Measurements from ENCODE around the gene BRD4.

The BRD4 gene

GRCh38 chr19:15264061-15264932, 68.0 kb downstream of the BRD4 start:
- no peak for FAIRE-seq

GRCh38 chr19:15263361-15263985, 68.9 kb downstream of the BRD4 start:
- no peak for FAIRE-seq

DNA sequence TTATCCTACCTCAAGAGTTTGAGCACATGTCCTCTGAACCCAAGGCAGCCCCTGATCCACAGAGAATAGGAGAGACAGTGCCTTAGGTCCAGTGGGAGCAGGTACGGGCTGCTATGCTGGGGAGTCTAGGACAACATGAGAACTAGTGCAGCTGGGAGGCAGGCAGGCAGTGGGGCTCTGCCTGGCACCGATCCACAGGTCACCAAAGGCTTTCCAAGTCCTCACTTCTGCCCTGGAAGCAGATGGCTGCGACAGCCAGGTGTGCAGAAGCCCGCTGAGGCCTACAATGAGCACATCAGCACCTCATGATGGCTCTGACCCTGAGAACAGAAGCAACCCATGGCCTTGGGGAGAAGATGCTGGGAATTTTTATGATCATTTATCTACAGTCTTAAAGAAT, 70.3 kb downstream of the BRD4 start:
- FAIRE-seq = no peak

DNA sequence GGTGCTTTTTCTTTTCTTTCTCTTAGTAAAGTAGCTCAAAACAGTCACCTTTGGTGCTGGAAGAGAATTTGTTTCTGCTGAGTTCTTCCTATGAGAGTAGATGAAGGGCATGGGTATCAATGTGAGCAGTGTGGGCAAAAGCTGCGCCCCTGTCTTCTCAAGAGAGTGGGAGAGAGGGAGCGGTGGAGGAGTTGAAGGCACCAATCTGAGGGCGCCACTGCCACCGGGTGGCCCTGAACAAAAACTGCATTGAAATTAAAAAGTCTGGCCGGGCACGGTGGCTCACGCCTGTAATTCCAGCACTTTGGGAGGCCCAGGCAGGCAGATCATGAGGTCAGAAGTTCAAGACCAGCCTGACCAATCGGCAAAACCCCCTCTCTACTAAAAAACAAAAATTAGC, 71.4 kb downstream of the BRD4 start:
- no peak for FAIRE-seq

- FAIRE-seq = no peak
These were observed 72.4 kb downstream of the BRD4 start for GRCh38 chr19:15259907-15260306.

DNA sequence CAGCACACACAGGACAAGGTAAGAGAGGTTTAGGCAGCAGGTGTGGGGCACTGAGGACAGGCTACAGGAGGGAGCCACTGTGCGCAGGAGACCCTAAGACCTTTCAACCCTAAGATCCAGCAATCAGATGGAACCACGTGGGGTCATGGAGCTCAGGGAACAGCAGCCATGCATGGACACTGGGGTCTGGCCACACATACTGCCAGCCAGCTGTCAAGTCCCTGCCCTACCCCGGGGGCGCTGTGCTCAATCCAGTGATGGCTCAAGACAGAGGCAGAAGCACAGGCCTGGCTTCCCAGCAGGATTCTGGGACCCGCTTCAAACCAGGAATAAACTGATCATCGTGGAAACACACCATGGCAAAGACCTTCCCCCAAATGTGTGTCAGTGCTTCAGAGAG, 74.6 kb downstream of the BRD4 start:
- no peak for FAIRE-seq

GRCh38 chr19:15256708-15257331, 75.5 kb downstream of the BRD4 start:
- FAIRE-seq = no peak

DNA sequence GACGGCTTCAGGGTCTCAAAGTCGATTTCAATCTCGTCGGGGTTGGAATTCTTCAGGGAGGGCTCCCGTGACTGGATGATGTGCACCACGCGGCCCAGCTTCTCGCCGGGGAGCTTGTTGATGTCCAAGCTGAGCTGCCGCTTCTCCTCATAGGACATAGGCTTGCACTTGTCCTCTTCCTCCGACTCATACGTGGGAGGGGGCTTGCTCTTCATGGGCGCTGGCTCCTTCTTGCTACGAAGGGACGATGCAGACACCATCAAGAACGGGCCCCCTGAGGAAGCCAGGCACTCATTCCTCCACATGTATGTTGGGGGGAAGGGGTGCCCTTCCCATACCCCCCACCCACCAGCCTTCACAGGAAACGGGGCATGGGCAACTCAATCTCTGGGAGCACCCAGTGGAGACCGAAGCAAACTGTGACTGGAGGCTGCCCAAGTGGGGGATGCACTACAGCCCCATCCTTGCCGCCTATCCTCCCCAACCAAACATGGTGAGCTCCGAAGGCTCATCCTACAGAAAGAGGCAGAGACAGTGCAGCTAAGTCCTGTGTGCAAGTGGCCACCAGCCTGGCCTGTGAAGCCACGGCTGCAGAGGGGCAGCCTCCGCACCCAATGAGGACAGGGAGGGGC, 76.9 kb downstream of the BRD4 start:
- FAIRE-seq = no peak

GRCh38 chr19:15254547-15254946, 77.8 kb downstream of the BRD4 start:
- FAIRE-seq = no peak

- no peak for FAIRE-seq
These were observed 78.8 kb downstream of the BRD4 start for GRCh38 chr19:15253513-15253912.

- no peak for FAIRE-seq
These were observed 79.3 kb downstream of the BRD4 start for GRCh38 chr19:15253061-15253460.

- FAIRE-seq = no peak
These were observed 79.8 kb downstream of the BRD4 start for GRCh38 chr19:15252398-15253018.

GRCh38 chr19:15251749-15252397, 80.5 kb downstream of the BRD4 start:
- FAIRE-seq = no peak

- no peak for FAIRE-seq
These were observed 81.2 kb downstream of the BRD4 start for GRCh38 chr19:15251010-15251748.

DNA sequence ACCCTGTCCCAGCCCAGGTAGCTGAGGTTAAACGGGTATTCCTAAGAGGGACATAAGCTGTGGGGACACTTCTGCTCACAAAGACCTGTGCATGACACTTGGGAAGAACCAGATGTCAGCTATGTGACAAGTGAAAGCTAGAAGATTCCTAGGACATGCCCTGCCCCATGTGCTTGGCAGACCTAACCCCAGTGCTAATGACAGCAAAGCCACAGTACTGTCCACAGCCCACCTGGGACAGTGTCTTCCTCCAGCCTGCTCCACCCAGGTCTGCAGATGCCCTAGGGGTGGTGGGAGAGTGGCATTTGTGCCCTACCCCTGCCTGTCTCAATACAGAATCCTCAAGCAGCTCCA, 81.7 kb downstream of the BRD4 start:
- FAIRE-seq = no peak

DNA sequence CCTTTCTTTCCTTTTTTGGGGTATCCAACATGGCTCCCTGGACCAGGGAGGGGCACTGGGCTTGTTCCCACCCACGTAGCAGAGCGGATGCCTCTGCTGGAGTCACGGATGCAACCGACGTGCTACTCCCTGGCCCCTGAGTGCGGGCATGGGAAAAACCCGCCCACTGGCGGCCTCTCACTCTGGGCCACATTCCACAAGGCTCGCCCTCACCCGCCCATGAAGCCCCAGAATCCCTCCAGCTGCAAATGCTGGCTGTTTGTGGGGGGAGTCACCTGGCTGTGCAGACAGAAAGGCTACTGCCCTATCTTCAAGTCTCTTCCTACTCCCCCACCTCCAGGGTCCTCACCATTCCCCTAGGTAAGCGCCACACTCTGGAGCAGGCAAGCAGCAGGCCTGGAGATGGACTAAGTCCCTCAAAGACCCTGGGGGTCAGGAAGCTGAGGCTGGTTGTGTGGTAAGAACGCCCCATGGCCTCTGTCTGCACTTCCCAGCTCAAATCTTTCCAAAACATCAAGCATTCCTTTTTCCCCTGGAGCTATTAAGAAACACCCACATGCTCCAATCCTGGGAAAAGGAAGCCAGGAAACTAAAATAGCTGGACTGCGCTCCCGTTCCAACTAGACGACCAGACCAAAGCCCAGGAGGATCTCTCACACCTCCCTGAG, 82.2 kb downstream of the BRD4 start:
- no peak for FAIRE-seq

DNA sequence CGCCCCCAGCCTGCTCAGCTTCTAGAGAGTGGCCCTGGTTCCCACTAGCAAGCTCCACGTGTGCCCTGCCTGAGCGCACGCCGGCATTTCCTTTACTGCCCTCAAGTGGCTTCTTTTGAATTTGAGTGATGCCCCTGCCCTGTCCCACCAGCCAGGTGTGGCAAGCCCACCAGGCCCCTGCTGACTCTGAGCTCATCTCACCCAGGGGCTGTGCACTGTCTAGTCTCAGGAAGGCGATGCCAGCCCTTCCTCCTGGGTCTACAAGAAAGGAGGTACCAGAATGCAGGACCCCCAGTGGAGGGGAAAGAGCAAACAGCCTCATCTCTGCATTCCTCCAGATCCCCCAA, 82.8 kb downstream of the BRD4 start:
- FAIRE-seq = no peak

DNA sequence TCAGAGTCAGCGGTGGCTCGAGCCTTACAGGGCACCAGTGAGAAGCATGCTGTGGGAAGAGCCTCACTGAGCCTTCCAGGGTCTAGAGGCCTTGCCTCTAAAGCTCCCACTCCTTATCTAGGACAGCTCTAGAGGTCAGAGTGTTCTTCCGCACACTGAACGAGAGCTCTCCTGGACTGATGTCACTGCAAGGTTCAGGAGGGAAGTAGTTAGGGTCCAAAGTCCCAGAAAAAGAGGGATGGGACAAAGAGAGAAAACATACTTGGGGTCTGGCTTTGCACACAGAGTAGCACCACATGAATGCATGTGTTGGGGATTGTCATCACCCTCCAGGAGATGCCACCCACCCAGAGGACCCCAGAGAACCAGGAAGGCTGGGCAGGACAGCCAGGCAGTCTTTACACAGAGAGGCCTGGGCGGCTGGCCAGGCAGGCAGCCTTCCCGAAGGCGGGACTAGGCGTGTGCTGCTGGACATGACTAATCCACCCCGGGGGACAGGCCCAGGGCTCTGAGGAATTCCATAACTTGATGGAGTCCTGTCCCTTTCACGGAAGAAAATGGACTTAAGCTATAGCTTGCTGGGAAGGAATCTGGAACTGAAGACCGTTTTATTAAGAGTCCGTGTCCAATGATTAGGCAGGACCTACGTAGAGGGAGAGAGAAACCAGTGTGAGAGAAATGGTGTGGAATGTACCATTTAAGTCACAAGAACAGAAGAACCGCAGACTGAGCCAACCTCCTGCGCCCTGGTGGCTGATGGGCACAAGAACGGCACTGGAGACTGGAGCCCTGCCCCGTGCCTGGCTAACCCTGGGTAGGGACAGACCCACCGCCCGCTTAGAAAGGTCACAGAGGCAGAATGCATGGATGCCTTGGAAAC, 83.5 kb downstream of the BRD4 start:
- no peak for FAIRE-seq

GRCh38 chr19:15248106-15248505, 84.2 kb downstream of the BRD4 start:
- FAIRE-seq = no peak
